GM19025 (cell line): ENCODE measurements around the gene METTL24.

ENCODE experiments used
- ATAC-seq: cut with Tn5 transposase; IDR thresholded peaks from one replicate; pipeline ENCODE4 v1.9.1; 2021; ENCODE audit warnings: mild to moderate bottlenecking, low read depth, moderate library complexity; ENCODE audit not compliant: unreplicated experiment

METTL24 gene, protein sequence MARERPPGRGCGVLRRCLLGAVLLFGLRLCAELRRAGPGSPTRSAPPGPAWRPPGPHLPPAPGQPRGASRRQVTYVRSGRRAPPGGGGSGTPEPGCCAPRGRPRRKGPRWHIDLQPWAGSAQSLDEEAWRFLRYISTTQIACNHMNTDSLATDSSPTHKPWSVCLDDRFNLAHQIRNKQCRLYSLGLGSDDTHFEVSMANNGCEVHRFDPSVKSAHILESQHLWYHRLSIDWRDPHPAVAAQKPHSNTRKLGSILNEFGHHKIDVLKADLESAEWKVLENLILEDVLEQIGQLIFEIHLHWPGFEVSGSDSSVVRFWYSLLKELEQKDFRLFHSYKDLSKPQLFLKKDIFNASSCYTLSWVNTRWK

DNA sequence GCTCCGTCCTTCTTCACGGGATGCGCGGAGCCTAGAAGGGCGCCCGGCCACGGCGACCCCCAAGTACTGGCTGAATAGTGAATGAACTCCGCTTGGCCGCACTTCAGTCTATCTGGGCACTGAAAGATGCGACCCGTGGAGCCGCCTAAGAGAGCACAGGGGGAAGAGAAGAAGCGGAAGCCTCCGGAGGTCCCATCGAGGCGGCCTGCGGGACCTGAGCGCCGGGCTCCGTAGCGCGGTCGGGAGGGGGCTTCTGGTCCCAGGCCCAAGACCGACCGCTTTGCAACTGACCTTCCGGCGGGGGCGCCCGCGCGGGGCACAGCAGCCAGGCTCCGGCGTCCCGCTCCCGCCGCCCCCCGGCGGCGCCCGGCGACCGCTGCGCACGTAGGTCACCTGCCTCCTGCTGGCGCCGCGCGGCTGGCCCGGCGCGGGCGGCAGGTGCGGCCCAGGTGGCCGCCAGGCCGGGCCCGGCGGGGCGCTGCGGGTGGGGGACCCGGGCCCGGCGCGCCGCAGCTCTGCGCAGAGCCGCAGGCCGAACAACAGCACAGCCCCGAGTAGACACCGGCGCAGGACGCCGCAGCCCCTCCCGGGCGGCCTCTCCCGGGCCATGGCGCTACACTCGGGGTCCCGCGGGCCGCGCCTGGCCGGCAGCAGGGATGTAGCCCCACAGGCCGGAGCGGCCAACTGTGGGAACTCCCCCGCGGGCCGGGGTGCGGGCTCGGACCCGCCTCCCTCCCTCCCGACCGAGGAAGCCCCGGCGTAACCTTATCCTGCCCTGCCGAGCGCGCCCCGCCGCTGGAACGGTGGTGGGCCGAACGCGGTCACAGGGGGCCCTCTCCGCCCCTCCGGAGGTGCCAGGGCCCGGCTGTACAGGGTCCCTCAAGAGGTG, at the start of gene METTL24:
Gene METTL24, minus strand, starts transcription at position 686 of the 889 bp plus-strand sequence. Its CDS starts 77 bp downstream, at position 609.
- ATAC-seq: no peak

DNA sequence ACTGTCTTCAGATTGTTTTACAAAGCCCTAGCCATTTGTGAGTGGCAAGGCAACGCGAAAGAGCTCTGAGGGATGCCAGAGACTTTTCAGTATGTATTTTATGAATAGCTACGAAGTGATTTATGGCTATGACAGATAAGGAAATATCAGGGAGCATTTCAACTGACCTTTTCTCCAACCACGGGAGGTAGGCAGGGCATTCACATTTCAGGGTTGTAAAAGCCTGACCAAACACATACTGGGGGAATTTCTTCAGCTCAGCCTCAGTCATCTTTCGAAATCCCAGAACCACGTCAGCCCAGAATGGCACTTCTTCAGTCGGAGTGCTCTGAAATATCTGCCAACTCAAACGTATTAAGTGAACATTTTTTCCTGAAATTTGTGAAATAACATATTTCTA, 46.5 kb upstream of the METTL24 start:
- no peak for ATAC-seq

DNA sequence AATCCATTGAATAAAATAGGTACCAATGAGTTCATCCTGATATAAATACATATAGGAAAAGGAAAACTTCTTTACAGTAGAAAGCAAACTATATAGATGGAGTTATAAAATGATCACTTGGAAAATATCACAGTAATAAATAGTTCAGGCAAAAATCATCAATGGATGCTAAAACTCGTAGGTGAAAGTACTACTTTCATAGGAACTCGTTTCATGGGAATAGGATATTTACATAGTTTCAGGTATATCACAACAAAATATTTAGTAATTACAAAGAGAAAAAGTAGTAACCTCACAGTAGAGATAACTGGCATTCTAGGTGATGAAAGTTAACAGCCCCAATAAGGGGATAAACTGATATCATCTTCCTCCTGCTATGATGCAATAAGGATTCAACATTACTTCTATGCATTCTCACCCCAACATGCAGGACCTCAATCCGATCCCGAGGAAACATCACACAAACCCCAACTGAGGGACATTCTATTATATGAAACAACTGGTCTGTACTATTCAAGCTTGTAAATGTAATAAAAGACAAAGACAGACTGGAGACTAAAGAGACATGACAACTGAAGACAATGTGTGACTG, 43.5 kb upstream of the METTL24 start:
- no peak for ATAC-seq

DNA sequence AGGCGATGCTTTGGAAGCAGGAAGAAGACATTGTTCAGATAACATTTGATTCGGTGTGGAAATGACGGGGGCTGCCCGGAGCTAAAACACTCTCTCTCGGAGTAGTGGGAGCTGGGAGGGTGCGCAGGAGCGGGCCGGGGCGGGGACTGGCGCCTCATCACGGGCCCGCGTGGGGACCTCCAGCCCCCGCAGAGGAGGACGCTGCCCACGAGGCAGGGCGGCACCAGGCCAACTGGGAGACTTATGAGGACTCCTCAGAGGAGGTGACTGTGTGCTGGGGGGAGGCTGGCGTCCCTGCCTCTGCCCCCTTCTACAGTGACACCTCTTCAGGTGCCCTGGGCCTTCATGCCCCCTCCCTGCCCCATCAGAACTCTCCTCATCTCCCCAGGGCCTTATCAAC, 42.1 kb upstream of the METTL24 start:
- ATAC-seq: no peak

DNA sequence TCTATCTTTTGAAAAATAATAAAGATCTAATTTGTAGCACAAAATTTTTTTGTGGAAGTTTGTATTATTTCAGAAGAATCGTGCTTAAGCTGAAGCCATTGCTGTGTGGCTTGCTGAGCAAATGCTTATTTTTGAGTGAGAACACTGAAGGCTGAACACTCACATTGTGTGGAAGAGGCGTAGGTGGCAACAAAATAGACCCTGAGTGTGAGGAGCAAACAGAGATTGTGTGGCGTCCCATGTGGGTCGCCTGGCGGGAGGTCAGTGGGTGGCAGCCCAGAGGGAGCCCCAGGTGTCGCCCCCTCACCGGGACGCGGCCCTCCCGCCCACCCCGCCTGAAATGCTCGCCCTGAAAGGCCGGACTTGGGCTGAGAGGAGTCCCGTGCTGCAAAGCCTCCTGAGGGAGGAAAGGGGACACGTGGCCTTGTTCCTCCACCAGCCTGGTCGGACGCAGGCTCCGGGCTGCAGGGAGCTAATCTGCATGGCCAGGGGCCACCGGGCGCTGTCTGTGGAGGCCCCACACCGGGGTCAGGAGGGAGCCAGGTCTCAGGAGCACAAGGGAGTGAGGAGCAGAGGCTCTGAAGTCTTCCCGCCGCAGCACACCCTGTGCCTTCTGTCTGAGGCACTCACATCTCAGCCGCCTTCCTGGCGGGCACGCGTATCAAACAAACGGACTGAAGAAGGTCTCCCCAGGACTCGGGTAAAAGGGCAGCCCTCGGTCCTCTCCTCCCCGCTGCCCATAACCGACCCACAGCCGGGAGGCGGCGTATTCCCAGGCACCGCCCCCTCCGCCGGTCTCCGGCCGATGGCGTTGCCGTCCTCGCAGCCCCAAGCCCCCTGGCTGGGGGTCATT, 41.3 kb upstream of the METTL24 start:
- ATAC-seq: no peak

DNA sequence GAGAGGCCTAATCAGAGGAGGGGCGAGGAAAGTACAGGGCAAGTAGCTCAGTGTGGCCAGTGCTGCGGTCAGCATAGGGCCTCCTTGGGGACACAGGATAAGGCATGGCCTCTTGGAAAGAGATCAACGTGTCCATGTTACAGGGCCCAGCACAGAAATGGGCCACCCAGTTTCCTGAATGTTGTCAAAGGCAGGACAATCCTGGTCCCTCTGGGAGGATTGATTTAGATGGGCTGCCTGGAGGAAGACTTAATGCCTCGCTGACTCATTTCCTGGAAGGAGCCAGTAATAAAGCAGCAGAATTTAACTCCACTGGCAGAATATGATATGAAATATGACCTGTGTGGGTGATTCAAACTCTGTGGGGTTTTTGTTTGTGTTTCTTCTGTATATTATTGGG, 40.6 kb upstream of the METTL24 start:
- no peak for ATAC-seq

DNA sequence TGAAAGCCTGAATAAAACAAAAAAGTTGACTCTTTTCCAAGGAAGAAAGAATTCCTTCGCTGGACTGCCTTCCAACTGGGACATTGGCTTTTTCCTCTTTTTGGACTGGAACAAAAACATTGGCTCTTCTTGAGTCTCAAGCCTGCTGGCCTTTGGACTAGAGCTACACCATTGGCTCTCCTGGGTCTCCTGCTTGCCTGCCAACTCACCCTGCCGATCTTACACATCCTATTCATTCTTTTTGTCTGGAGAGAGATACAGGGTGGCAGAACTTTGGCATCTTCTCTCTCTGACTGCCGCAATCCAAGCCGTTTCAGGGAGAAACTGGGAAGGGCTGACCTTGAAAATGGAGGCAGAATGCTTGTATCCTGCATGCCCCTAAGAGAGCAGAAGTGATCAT, 37.1 kb upstream of the METTL24 start:
- ATAC-seq: no peak

DNA sequence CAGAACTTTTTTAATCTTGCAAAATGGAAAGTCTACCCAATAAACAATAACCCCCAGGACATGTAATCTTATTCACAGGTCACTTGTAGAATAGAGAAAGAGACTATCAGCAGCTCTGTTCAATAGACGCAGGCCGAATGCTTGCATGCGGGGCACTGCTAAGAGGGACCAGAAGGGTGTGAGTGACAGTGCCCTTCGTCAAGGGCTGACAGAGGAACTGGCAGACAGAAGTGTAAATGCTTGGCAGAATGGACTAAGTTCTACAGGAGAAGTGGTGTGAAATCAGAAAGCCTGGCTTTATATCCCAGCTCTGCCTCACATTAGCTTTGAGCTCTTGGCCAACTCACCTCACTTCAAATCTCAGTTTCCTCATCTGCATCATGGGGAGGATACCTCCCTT, 36.3 kb upstream of the METTL24 start:
- no peak for ATAC-seq

DNA sequence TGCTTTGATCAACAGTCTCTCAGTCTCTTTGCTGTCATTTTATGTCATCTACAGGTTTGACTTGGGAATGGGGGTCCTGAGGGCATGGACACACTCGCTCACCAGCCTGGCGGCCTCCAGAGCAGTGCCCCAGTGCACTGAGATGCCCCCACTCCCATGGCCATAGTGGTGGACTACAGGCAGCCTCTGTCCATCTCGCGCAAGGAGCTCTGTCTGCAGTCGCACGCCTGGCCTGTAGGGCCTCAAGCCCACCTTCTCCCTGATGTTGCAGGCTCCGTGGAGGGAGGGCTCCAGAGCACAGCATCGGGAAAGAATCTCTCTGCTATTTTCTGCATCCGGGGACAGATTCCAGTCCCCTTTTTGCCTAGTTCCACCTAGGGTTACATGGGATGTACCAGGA, 34.6 kb upstream of the METTL24 start:
- ATAC-seq: no peak

DNA sequence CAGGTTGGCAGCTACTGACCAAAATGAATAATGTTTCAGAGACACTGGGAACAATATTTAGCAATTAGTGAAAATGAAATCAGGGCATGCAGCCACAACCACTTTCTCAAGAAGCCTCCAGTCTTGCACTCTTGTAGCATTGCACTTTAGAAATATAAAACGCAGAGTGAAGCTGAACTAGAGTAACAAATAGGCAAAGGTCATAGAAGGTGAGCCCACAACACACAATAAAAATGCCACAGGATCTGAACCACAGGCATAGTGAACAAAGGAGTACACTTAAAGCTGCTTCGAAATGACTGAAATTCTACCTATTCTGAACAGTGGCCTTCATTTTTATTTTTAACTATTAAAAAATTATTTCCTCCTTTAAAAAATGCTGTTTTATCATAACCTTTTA, 32.3 kb upstream of the METTL24 start:
- no peak for ATAC-seq

DNA sequence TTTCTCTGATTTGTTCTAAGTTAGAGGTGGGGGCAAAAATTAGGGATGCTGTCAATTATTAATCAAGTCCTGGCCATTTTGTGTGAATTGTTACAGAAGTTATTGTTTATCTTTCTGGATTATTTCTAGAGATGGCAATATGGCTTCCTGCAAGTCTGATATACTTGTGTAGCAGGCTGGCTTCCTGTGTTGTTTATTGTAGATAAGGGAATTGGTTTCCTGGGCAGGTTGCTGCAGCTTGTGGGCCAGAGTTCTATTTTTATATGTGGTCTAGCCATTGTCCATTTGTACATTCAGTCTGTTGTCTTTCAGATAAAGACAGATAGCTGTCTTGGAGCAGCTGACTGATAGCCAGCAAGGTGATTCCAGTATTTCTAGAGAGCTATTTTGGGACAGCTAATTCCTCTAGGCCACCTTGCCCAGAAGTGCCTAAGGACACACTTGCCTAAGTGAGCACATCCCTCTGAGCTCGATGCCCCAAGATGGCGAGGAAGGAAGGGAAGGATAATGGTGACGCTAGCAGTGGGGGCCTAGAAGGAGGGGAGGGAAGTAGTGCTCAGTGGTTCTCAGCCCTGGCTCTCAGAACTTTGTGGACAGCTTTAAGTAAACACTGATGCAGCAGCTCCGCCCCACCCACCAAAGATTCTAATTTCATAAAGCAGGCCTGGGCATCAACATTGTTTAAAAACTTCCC, 31.7 kb upstream of the METTL24 start:
- no peak for ATAC-seq

DNA sequence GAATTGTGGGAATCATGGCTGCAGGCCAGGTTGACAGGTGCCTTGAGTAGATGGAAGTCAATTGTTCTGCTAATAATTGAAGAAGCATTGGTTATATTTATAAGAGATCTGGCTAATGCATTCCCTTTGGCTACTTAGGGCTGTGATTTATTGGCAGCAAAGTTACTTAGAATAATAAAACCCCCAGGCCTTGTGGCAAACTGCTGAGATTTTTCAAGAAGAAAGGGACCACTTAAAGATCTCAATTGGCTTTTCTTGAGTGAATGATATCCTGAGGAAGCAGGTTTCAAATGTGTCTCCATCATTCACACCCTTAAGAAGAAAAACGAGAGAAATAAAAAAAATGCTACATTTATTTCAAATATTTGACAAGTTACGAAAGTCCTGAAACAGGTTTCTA, 29.8 kb upstream of the METTL24 start:
- ATAC-seq: no peak

DNA sequence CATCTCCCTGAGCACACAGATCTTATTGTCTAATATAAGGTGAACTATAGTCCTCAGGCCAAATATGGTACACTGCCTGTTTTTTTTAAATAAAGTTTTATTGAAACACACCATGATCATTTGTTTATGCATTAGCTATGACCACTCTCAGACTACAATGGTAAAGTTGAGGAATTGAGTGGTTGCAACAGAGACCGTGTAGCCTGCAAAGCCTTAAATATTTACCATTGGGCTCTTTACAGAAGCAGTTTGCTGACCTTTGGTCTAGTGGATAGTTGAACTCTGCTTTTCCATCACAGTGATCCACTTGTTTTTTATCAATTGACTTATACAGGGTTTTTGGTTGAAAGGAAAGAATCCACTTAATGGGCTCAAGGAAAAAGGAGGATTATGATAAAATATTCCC, 27.3 kb upstream of the METTL24 start:
- no peak for ATAC-seq

DNA sequence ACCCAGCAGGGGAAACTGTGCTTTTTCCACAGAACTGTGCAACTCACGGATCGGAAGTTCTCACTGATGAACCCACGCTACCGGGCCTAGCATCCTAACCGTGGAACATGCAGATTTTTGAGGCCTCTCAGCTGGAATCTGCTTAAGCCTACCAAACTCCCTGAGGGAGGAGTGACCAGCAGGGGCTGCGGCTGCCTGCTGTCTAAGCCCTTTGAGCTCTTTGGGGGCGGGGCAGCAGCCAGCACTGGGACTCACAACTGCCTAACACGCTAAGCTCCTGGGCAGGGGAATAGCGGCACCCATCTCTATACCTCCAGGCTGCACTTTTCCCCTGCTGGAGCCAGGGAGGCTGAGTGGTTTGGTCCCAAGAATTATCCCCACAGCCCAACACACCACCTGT, 20.4 kb upstream of the METTL24 start:
- no peak for ATAC-seq

DNA sequence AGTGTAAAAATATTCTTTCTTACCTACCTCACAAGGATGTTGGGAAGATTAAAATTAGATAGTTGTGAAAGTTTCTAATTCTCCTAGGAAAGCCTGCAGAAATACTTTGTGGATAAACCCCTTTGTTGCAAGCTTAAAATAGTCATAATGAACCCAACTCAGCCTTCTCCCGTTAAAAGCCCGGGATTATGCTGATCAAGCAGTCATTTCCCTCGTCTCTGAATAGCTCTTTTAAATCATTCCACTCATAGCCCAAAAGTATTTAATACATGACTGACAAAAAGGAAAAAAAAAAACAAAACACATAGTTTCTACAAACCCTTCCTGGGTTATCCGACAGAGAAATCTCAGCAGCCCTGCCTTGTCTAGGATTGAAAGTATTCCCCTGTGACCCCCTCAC, 10.9 kb upstream of the METTL24 start:
- no peak for ATAC-seq

DNA sequence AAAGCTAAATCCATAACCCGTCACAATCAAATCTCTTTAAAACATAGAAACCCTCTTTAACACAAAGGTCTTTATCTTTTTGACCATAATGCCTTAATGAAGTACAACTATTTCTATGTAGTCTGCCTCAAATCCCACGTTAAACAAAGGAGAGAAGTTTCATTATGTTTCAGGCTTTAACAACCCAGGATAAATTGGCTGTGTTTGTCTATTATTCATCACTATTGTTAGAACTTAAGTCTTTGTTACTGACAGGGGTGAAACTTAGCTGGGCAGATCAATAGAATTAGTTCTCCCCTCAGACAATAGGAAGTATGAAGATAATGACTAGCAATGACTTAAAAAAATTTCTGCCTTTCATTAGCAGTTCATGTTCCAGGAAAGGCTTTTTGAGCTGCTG, 10.1 kb upstream of the METTL24 start:
- ATAC-seq: no peak

DNA sequence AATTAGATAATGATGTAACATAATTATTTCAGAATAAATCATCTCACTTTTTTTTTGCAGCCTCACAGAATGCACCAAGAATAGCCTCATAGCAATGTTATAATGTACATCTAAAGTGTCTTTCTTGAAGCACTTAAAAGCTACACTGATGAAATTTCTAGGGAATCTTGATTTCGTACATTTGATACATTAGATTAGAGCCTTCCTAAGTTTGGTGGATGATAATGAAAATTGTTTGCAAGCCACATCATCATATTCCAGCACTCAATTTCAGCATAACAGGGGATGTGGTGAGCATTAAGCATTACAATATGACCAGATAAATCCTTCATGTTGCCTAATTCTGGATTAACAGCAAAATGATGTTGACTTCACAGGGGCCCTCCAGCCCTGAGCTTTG, 9.7 kb upstream of the METTL24 start:
- ATAC-seq: no peak

DNA sequence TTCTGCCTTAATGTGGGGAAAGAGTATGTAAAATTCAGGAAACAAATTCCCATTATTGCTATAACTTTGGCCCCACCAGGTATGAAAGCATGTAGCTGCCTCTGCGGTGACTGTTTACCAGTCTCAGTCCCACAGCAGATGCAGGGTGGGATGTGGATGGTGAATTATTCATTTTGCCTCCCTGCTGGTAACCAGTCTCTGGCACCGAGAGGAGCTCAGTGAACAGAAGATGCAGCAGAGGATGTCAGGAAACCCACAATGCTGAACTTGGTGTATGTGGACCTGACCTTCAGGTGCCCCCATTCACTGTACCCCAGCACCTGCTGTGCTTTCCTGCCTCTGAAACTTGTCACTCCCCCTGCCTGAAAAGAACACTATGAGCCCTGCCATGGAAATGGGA, 8.8 kb upstream of the METTL24 start:
- no peak for ATAC-seq

DNA sequence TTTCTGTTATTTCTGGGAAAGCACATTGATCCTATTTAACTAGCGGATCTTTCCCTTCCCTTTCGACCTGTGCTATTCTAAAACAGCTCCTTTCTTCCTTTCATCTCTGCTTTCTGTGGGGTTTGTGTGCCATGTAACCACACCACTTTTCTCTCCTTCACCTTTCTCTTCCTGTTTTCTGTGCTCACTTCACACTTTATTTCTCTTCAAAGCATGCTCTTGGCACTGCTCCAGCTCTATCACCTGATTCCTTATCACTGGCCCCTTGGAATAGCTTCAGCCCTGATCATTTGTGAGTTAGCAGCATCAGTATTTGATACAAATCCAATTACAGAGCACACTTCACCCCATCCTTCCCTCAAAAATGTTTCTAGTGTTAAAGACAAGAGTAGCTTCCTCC, 8.1 kb upstream of the METTL24 start:
- no peak for ATAC-seq
